Measurements from ENCODE around the gene DIPK1C.

The DIPK1C gene

GRCh38 chr18:74392323-74392722 is 64.8 kb downstream of the DIPK1C start:
- DNase-seq (ENCODE audit: extremely low read depth in 1 of 2, low read depth in 1 of 2), result no peak

DNA sequence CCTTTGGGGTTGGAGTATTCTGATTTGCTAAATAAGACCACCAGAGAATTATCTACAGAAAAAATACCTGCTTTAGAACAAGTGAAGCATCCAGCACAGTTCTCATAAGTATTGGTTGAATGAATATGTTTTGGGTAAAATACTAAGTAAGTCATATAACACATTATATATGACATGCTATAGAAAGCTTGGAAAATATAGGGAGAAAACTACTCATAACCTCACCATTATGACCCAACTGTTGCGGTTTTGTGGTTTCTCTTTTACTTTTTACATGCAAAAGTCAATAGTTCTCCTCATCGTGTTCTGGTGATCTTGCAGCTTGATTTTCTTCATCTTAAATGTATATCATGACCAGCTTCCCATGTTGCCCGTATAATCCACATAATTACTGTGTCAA is 66.2 kb downstream of the DIPK1C start:
- no peak for DNase-seq (ENCODE audit: extremely low read depth in 1 of 2, low read depth in 1 of 2)

DNA sequence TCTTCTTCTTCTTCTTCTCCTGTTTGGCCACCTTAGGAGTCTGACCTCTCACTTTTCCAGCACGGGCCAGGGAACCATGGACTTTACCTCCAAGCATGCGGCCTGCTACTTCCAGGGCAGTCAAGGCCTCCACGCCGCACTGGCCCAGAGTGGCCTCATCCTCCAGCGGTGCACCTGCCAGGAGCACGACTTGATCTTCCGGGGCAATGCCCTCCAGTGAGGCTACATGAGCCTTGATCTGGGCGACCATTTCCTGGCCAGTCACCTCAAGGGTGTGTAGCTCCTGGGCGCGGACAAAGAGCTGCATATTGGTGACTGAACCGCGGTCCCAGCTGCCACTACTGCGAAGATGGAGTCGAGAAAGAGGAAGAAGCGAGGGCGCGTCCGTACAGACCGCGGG is 67.1 kb downstream of the DIPK1C start:
- DNase-seq (ENCODE audit: extremely low read depth in 1 of 2, low read depth in 1 of 2), result no peak

GRCh38 chr18:74389171-74389927 is 67.8 kb downstream of the DIPK1C start:
- DNase-seq (ENCODE audit: extremely low read depth in 1 of 2, low read depth in 1 of 2), result no peak

DNA sequence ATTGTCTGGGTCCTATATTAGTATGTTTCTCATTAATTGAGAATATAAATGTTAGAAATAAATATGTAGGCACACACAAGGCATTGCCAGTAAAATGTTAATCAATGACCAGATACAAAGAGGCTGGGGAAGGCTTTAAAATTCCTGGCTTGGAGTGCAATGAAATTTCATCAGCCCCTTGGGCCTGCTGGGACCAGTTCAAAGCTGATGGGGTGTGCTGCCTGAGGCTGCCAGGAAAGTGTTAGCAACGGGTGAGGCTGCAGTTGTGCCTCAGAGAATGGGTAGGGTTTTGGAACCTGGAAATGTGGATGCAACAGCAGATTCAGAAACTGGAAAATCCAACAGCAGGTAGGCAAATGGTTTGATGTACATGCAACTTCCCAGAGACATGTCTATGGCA is 68.9 kb downstream of the DIPK1C start:
- no peak for DNase-seq (ENCODE audit: extremely low read depth in 1 of 2, low read depth in 1 of 2)

DNA sequence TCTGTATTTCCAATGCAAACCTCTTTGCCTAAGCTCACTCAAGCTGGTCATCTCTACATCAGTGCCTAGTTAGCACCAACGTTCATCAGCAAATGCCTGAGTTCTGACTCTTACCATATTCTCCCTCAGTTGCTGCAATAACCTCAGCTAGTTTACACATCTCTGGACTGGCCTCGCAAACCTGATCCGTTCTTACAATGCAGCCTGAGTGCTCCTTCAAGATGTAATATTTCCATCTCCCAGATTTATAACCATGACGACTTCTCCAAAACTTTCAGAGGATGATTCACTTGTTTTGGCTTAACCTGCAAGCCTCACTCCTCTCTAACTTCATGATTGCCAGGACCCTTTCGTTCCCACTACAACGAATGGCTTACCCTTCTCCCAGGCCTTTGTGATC is 69.7 kb downstream of the DIPK1C start:
- no peak for DNase-seq (ENCODE audit: extremely low read depth in 1 of 2, low read depth in 1 of 2)

Measured in stimulated activated CD8-positive, alpha-beta memory T cell treated with anti-CD3 and anti-CD28 coated beads, Interleukin-7, amount 100 ng/mL, for 48 hours (primary cell).